IPS-NIHi7 (cell line): ENCODE results near the gene NEK2.
A peak's percentile ranks its signal among the peaks of the same experiment; 100 is the strongest.
"Not testable (repeated sequence)": the region's sequence is repeated elsewhere in the genome, so short reads cannot be mapped to it uniquely, and the experiment has no call there.

Experiments used
- DNase-seq: peaks from one replicate; pipeline ENCODE4 v3.0.0; 2012; ENCODE audit warnings: mixed read lengths; ENCODE audit errors: extremely low spot score

NEK2 gene

DNA sequence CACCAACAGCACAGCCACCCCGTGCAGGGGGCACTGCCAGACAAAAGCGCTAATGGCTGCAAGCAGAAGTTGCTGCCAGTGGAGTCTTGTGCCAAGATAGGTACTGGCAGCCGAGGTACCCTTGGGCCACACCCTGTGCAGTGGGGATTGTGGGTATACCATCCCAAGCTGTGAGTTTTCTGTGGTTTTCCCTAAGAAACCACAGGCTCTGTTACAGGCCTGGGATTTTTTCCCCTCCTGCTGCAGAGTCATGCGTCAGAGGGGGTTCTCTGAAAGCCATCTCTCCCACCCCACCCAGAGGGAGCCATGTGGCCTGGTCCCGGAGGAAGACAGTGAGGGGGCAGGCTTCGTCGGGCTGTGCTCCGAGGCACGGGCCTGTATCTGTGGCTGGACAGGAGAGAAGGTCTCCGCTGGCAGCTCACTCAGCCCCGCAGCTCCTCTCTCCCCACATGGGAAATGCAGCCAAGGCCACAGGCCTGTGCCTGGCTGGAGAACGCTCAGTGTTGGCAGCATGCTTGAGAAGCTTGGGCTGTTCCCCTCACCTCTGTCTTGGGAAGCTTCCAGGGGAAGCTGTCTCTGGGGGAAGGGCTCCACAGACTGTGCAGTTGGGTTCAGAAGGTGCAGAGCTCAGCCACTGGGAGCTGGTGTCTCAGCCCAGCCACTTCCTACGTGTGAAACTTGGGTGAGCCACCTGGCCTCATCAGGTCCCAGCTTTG lies 42.5 kb downstream of the NEK2 start:
- DNase-seq, result no peak

DNA sequence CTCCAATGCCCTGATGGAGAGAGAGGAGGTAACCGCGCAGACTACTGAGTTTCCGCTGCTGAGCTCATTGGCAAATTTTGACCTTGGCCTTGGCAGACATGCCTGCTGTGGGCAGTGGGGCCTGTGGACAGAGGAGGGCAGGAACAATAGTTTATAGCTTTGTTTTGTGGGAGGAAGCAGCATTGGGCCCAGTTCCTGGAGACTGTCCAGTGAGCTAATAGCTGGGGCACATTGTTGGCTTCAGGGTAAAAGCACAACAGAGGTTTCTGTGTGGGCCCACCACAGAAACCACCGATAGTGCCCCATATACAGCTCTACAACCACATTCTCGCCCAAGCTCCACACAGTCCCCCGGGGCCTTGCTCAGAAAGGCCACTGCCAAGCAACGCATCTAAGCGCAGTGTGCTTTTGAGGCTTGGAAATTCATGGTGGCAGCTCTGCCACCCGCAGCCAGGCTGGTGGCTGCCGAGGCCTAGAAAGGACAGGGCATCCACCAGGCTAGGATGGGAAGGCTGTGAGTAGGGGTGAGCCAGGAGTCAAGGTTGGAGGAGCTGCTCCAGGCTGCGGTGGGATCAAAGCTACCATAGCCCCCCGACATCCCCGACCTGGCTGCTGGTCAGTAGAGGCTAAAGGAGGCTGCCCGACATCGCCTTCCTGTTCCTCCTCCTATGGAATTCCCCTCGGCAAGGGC lies 43.2 kb downstream of the NEK2 start:
- no peak for DNase-seq

DNA sequence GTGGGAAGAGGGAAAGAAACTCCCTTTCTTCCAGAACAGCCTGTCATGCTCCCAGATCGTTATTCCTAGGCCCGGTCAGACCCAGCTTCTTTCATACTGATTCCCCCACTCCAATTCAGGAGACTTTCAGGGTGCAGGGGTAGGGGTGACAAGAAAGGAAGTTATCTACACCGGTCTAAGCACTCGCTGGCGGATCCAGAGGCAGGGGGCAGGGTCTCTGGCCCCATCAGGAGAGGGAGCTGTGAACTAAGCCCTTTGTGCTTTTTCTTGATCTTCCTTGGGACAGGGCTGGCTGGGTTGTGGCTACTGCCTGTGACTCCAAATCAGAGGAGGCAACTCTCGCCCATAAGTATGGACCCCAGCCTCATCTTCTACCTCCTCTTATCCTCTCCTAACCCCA lies 44.3 kb downstream of the NEK2 start:
- DNase-seq, result no peak

DNA sequence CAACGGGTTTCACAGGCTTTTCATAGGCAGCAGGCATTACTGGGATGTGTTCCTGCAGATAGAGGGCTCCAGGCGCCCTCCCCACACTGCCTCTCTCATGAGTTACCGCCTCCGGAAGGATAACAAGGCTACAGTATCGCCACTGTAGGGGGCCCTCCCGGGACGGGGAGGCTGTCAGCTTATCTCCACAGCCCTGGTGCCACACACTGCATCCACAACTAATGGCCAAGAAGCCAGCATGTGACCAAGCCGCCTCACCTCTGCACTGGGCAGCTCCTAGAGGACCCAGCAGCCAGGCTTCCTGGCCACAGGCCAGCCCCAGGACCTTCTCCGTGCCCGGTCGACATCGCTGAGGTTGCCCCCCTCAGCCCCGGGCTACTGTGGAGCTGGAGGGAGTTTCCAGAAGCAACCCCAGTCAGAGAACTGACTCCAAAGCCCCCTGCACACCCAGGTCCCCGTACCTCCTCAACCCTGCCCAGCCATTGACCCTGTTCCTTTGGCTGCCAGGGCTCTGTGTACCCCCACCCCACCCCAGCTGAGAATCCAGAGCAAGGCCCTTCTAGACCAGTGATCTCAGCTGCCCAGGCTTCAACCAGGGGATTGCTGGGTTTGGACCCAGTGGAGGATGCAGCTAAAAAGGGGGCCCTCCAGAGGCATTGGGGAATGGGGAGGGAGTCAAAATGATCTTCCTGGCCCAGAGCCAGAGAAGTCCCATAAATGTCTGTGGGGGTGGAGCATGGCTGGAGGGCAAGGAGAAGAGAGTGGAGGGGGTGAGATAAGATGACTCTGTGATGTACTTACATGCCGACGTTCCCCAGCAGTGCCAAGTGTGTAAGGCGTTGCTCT lies 45.0 kb downstream of the NEK2 start:
- peak; percentile 69 for DNase-seq

DNA sequence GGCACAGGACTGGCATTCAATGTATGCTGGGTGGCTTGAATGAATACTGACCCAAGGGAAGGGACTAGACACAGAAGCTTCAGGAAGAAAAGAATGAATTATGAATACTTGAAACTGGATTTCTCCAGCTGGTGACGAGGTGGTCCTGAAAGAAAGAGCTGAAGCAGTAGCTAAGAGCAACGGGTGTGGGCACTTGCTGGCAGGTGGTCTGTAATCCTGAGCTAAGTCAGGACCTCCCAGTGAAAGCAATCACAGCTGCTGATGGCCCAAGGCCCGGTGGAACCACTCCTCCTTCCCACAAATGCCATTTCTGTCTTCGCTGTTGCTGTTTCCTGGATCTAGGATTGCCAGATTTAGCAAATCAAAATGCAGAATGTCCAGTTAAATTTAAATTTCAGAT lies 47.0 kb downstream of the NEK2 start:
- no peak for DNase-seq

DNA sequence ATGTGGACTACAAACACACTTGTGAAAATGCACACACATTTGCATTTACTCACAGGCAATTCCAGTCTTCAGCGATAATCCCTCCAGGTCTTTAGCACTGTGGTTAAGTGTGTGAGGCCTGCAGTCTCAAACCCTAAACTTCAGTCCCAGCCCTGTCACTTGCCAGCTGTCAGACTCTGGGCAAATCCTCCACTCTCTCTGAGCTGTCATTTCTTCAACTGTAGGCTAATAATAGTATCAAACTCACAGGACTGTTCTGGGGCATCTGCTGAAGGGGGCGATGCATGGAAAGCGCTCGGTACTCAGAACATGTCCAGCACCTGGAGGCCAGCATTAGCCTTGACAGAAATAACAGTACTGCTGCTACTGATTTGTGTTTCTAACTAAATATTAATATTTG lies 48.2 kb downstream of the NEK2 start:
- no peak for DNase-seq

DNA sequence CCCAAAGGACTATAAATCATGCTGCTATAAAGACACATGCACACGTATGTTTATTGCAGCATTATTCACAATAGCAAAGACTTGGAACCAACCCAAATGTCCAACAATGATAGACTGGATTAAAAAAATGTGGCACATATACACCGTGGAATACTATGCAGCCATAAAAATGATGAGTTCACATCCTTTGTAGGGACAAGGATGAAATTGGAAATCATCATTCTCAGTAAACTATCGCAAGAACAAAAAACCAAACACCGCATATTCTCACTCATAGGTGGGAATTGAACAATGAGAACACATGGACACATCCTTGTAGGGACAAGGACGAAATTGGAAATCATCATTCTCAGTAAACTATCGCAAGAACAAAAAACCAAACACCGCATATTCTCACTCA lies 49.6 kb downstream of the NEK2 start:
- DNase-seq, result not testable (repeated sequence)

DNA sequence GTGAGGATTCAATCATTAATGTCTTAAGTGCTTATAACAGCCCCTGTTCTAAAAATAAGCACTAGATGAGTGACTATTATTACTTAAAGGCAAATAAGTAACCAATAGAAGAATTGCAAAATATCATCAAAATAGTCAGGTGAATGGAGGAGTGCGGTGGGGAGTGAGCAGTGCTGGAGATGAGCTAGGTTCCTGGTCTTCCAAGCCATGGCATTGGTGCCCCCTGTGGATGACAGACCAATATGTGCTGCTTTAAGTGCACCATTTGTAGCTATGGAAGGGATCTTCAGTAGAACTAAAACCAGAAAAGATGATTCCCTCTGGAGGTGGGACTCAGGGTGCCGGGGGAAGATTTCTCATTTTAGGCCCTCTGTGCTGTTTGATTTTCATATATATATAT lies 50.4 kb downstream of the NEK2 start:
- peak; percentile 50 for DNase-seq

DNA sequence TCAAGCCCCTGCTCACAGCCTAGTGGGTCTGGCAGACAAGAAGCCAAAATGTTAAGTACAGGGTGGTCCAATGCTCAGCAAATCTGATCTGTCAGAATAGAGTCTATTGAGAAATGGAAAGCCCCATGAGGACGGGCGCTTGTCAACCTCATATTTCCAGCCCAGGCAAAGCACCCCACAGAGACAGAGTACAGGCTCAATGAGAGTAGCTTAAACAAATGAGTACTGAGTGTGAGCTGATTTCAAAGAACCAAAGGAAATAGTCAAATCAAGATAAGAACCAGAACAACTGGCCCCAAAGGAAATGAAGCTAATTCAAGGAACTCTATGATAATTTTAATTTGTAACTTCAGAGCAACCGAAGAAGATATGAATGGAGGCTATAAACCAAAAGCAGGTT lies 51.9 kb downstream of the NEK2 start:
- DNase-seq, result no peak

DNA sequence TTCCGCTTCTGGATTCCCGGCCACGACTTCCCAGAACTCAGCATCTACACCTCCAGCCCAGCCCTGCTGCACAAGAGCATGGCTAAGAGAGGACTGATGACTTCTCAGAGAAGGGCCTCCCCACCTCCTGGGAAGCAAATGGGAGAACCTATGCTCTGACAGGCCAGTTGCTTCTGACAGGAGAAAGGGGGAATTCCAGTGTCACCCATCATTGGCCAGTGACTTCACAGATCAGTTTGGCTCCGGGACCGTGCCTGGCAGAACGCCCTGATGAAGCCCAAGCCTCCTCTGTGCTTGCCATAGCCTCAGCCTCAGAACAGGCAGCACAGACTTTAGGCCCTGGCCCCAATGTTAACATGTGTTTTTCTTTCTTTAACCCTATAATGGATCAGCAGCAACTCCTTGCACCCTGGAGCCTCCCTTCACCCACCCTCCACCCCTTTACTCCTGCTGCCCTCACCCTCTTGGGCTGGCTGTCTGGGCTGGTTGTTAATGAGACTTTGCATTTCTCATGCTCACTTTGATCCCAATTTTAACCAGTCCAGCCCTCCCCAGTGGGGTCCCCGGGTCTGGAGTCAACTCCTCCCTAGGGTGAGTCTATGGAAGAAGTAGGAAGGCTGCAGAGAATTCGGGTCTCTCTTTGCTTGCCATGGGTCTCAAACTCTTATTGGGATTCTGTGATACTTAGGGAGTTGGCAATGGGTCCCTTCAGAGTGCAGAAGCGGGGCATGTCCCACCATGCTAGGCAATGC lies 53.8 kb downstream of the NEK2 start:
- DNase-seq, result no peak

DNA sequence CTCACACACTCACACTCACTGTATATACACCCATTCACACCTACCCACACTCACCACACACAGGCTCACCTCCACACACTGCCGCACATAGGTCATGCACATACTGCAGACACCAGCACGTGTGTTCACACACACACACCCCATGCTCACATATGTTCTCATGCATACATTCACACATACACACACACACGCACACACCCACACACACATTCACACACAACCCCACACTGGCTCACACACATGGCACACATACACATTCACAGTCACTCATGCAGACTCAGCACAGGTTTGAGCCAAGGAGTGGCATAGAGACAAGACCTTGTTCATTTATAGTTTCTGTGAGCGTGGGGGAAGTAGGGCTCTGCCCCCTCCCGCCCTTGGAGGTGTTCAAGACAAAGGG lies 55.3 kb downstream of the NEK2 start:
- DNase-seq, result no peak

DNA sequence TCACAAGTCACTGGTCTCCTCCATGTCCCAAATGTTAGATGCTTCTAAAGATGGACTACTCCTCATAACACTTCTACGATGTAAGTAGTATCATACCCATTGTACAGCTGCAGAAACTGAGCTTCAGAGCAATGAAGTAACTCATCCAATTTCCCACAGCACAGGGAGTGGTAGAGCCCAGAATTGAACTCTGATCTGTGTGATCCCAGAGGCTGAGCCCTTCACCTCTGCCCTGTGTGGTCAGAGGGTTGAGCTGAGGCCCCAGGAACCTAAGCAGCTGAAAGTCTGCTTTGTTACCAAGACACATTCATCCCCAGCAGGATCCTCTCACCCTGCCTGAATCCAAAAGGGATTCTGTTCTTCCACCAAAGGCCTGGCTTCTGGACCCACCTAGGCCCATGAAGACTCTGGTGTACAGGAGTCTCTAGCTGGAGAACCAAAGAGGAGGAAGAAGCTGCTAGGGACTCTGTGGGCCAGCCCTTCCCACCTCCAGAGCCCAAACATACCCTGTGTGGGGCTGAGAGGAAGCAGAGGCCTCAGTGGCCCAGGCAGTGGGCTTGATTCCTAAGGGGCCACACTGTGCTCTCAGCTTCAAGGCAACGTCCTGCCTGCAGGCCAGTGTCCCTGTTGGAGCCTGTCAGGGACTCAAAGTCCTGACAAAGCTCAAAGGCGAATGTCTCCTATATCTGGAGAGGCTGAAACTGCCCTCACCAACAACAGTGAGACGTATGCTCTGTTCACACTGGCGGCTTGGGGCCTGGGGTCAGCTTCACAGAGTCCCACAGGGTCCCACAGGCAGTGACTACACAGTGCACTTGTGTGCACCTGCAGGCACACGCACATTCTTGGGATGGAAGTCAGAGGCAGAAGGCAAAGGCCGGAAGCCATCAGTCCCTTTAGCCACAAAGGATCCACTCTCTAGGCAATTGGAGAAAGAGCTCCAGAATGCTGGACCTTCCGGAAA lies 56.1 kb downstream of the NEK2 start:
- no peak for DNase-seq

DNA sequence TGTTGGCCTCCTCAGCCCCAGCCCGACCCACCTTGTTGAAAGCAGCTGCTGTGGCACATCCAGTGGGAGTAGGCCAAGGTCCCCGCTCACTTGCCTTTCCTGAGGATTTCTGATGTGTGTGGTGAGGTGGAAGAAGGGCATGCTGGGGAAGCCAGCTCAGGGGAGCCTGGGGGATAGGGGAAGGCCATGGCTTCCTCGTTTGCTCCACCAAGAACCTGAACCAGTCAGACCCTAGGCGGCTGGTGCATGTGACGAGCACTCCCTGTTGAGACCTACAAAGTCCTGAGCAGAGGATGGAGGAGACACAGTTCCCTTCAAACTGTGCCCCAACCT lies 58.5 kb downstream of the NEK2 start:
- no peak for DNase-seq

DNA sequence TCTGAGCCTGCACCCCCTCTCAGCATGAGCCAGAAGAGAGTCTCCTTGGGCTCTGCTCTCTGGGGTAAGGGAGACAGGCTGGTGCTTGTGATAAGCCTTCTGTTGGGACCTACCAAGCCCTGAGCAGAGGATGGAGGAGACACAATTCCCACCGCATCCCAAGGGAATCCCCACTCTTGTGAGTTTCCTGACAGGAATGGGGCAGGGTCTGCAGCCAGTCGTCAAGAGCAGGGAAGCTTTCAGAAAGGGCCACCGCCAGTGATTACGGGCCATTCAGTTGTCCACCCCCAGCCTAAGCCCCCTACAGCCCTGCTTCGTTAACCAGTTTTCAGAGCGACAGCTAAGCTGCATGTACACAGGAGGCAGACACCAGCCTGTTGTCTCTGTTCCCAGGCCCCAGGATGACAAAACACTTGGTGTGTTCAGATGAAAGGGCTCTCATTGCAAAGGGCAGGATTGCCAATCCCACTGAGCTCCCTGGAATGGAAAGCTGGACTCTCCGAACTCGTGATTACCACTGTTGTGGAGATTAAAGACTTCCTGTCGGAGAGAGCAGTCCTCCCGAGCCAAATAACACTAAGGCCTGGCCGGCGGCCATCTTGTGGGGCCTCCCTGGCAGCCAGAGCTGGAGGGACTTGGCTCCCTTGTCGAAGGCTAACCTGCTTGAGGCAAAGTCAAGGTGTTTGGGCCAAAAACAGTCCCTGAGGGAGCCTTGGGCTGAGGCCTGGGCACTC lies 59.0 kb downstream of the NEK2 start:
- no peak for DNase-seq

DNA sequence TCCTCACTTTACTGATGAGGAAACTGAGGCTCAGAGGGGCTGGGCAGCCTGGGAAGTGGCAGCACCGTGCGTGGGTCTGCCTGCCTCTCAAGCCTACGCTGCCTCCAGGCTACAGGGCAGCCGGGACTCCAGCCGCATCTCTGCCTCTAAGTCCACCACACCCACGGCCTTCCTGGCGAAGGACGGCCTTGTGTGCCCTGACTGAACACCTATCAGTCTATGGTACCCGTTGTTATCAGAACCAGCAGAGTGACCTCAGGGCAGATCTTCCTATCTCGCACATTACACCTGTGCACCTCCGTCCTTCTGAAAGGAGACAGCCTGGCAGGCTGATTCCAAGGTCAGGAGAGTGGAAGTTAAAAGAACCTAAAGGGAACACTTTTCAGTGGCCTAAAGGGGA lies 60.8 kb downstream of the NEK2 start:
- no peak for DNase-seq

DNA sequence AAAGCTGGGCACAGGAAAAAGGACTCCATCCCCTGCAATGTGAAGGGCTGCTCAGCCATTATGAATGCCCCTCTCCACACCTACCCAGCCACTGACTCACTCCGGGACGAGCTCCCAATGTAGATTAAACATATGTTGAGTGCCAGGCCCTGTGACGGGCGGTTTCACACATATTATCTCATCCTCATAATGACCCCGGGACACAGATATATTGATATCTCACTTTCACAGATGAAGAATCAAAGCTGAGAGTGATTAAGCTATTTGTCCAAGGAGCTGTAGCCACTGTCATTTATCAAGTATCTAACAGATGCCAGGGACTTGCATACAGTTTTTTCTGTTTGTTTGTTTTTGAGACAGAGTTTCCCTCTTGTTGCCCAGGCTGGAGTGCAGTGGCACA lies 61.5 kb downstream of the NEK2 start:
- DNase-seq, result no peak

DNA sequence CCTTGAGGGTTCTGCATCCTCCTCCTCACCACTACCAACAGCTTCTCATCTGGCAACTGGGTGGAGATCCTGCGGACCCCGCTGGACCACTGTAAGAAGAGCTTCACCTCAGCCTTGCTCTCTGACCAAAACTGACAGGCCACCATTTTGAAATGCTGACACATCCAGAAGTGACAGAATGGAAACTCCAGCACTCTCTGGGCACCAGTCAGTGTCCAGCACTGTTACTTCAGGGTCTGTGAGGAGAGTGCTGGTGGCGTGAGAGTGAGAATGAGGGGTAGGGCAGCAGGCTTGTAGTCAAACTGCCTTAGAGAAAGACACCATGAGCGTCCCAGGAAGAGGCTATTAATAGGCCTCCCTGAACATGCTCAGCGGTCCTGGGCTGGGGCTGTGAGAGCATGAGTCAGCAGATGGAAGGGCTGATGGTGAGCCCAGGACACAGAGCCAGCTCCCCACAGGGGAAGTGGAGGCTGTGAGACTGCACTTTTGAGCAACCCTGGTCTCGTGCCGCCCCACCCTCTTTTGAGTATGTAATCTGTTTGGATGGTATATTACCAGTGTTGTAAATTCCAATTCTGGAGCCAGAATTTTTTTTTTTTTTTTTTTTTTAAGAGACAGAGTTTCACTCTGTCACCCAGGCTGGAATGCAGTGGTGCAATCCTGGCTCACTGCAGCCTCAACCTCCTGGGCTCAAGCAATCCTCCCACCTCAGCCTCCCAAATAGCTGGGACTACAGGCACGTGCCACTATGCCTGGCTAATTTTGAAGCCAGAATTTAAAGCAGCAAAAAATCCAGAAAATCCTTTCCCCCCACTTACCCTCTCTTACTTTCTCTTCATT lies 62.1 kb downstream of the NEK2 start:
- no peak for DNase-seq

DNA sequence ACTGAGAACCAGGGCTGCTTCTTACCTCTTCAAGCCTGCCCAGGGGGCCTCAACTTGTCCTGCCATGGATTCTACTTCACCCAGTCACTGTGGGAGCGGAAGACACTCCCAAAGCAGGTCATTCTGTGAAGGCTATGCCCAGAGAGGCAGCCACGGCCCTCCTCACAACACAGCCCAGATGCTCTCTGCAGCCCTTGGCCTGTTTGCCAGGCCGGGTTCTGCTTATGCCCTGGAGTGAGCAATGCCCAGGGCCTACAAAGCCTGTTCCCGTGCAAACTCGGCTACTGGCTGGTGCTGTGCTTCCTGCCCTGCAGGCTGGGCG lies 62.7 kb downstream of the NEK2 start:
- no peak for DNase-seq
